Heart left ventricle (tissue), 13 donors: Measurements from ENCODE around the gene RAB28.

ENCODE experiments used
- CTCF ChIP-seq, 12 donors: fragments of 200-600 bp; sonication (generic) in 4 of 12; IDR thresholded peaks; one replicate each; pipeline versions ENCODE4 v1.5.0 to v1.8.0; 2018 to 2022; ENCODE audit warnings: antibody characterized with exemption in 12 of 12, mild to moderate bottlenecking in 5 of 12
- POLR2A ChIP-seq, 2 donors: fragments of 450-650 bp; IDR thresholded peaks; one replicate each; pipeline ENCODE4 v1.6.1; 2017; ENCODE audit warnings: antibody characterized with exemption in 2 of 2, mild to moderate bottlenecking in 2 of 2, moderate library complexity in 2 of 2
- donor health status: ischemic (EF 13 %, LVEDD 7.1; RV severe dilation, severe dysfunction).
- donor health status: DM: no; HTN: yes; CAD: no.
- donor health status: DM: no; HTN: no; CAD: no.
- donor health status: ischemic (EF 25% LVEDD 6.9; RV normal size, moderate dysfunction).
- donor health status: ischemic (EF 25% LVEDD 5.7; RV mildly dilated, moderate dysfunction).
- donor health status: ischemic (EF 35%, LVEDD 5.7; RV mildly dilated, moderate dysfunction).
- donor health status: nonischemic (EF 11% LVEDD 7.7; RV severe dilation, severe dysfunction).
- donor health status: DM: yes; HTN: yes; CAD: no.
- donor health status: PGD.
- donor health status: ischemic (EF 29% LVEDD 5.4; RV normal size, mild dysfunction).
- donor health status: nonischemic (EF 23%, LVEDD 6.1; RV moderate dilation, normal function).

GRCh38 chr4:13430834-13431568 lies 53.1 kb downstream of the RAB28 start:
- TF ChIP-seq POLR2A (IDR thresholded peaks at IDR 0.05) (no peak), CTCF (IDR thresholded peaks at IDR 0.05) (peak in 2 of 12 donors; percentile 7 to 13)
